Renal cortical epithelial cell (primary cell): ENCODE measurements around the gene MUC6. TPM values are rescaled to one million over a fixed set of nuclear protein-coding genes. Genes with fewer than 3 reads are reported as not detected.

Source experiments
- DNase-seq: peaks from one replicate; pipeline ENCODE4 v3.0.0-alpha.2; 2011; ENCODE audit warnings: low read depth
- total RNA-seq: library from RNA; depleted of rRNA; stranded (reverse); fragments of >200 nt; gene quantifications from 2 replicates; pipeline ENCODE4 v1.2.3, GENCODE V29; 2014

MUC6 gene
- total RNA-seq, 1 donor from 2014 or later = not detected

GRCh38 chr11:1072116-1072820 is 35.8 kb upstream of the MUC6 start:
- peak; percentile 64 for DNase-seq

GRCh38 chr11:1071571-1072115 is 35.1 kb upstream of the MUC6 start:
- DNase-seq = no peak

GRCh38 chr11:1070594-1071462 is 34.3 kb upstream of the MUC6 start:
- no peak for DNase-seq

GRCh38 chr11:1069740-1070139 is 33.2 kb upstream of the MUC6 start:
- DNase-seq = no peak

GRCh38 chr11:1067812-1068496 is 31.4 kb upstream of the MUC6 start:
- DNase-seq = no peak

GRCh38 chr11:1064167-1064566 is 27.6 kb upstream of the MUC6 start:
- DNase-seq = no peak

GRCh38 chr11:1062075-1062820 is 25.7 kb upstream of the MUC6 start:
- DNase-seq = no peak

- DNase-seq = peak; percentile 74
Measured at GRCh38 chr11:1060852-1061616, 24.5 kb upstream of the MUC6 start.

GRCh38 chr11:1060410-1060809 is 23.9 kb upstream of the MUC6 start:
- no peak for DNase-seq

GRCh38 chr11:1059759-1060158 is 23.2 kb upstream of the MUC6 start:
- DNase-seq = no peak

GRCh38 chr11:1057806-1058205 is 21.3 kb upstream of the MUC6 start:
- DNase-seq = no peak

- DNase-seq = no peak
Measured at GRCh38 chr11:1055990-1056771, 19.7 kb upstream of the MUC6 start.

- no peak for DNase-seq
Measured at GRCh38 chr11:1055109-1055703, 18.7 kb upstream of the MUC6 start.

GRCh38 chr11:1054143-1055108 is 17.9 kb upstream of the MUC6 start:
- no peak for DNase-seq

GRCh38 chr11:1053121-1053901 is 16.8 kb upstream of the MUC6 start:
- DNase-seq = no peak

- no peak for DNase-seq
Measured at GRCh38 chr11:1052133-1053011, 15.9 kb upstream of the MUC6 start.
